Measurements from ENCODE around the gene TPP2. TPM values are rescaled to one million over a fixed set of nuclear protein-coding genes. Genes with fewer than 3 reads are reported as not detected.

TPP2 gene
- total RNA-seq, 2 donors from 2014 or later: 62.4 to 62.7 TPM

GRCh38 chr13:102586615-102587014 lies 10.2 kb upstream of the TPP2 start:
- H3K9me3 Mint-ChIP-seq: no peaks in the 10 kb centered on the region
- H3K27ac Mint-ChIP-seq: no peak overlapping the region

GRCh38 chr13:102587916-102588315 lies 8.9 kb upstream of the TPP2 start:
- DNase-seq (ENCODE audit: low spot score in 2 of 2): no peak
- Mint-ChIP-seq H3K36me3 (no peaks in the 10 kb centered on the region), H3K9me3 (no peaks in the 10 kb centered on the region), H3K27ac (no peak overlapping the region)
- ATAC-seq: no peak

More at GRCh38 chr13:102586615-102587014, 10.2 kb upstream of the TPP2 start:
- no peak for DNase-seq (ENCODE audit: low spot score in 2 of 2)
- no peaks in the 10 kb centered on the region for H3K36me3 Mint-ChIP-seq
- no peak for ATAC-seq

GRCh38 chr13:102589301-102589822 lies 7.4 kb upstream of the TPP2 start:
- Mint-ChIP-seq H3K36me3 (no peaks in the 10 kb centered on the region), H3K27ac (no peak overlapping the region), H3K9me3 (no peaks in the 10 kb centered on the region)
- ATAC-seq: no peak
- no peak for DNase-seq (ENCODE audit: low spot score in 2 of 2)

GRCh38 chr13:102591988-102592781 lies 4.6 kb upstream of the TPP2 start:
- peak overlapping the region; percentile 79 for H3K27ac Mint-ChIP-seq

GRCh38 chr13:102593466-102593865 lies 3.3 kb upstream of the TPP2 start:
- DNase-seq (ENCODE audit: low spot score in 2 of 2): no peak
- Mint-ChIP-seq H3K27ac (no peak overlapping the region), H3K9me3 (no peaks in the 10 kb centered on the region), H3K36me3 (peaks cover 11 to 17% of the 10 kb centered on the region in 2 donors)
- no peak for ATAC-seq

More at GRCh38 chr13:102591988-102592781, 4.6 kb upstream of the TPP2 start:
- H3K9me3 Mint-ChIP-seq: no peaks in the 10 kb centered on the region
- ATAC-seq: peak; percentile 10 to 21
- peak; percentile 74 to 76 for DNase-seq (ENCODE audit: low spot score in 2 of 2)
- peaks cover 0 to 6% of the 10 kb centered on the region in 2 donors for H3K36me3 Mint-ChIP-seq

GRCh38 chr13:102597029-102597961 lies 509 bp downstream of the TPP2 start:
- peaks cover 17% of the 10 kb centered on the region in 2 donors for H3K36me3 Mint-ChIP-seq
- no peaks in the 10 kb centered on the region for H3K9me3 Mint-ChIP-seq
- peak in 1 of 2 donors; percentile 12 for DNase-seq (ENCODE audit: low spot score in 2 of 2)
- peak overlapping the region; percentile 93 to 100 for H3K27ac Mint-ChIP-seq
- peak; percentile 2 to 3 for ATAC-seq

GRCh38 chr13:102598061-102598460 lies 1.3 kb downstream of the TPP2 start:
- ATAC-seq: no peak
- peaks cover 18 to 25% of the 10 kb centered on the region in 2 donors for H3K36me3 Mint-ChIP-seq
- H3K27ac Mint-ChIP-seq: peak overlapping the region; percentile 93 to 100

GRCh38 chr13:102599426-102600012 lies 2.7 kb downstream of the TPP2 start:
- ATAC-seq (no peak), DNase-seq (ENCODE audit: low spot score in 2 of 2) (no peak)
- no peaks in the 10 kb centered on the region for H3K9me3 Mint-ChIP-seq
- H3K36me3 Mint-ChIP-seq: peaks cover 25 to 40% of the 10 kb centered on the region in 2 donors
- H3K27ac Mint-ChIP-seq: no peak overlapping the region

More at GRCh38 chr13:102598061-102598460, 1.3 kb downstream of the TPP2 start:
- no peaks in the 10 kb centered on the region for H3K9me3 Mint-ChIP-seq
- DNase-seq (ENCODE audit: low spot score in 2 of 2): no peak

- Mint-ChIP-seq H3K27ac (no peak overlapping the region), H3K9me3 (peaks cover 3 to 4% of the 10 kb centered on the region in 2 donors)
- ATAC-seq: no peak
These were observed 9.9 kb downstream of the TPP2 start for GRCh38 chr13:102606537-102607309.

GRCh38 chr13:102608974-102609373 lies 12.2 kb downstream of the TPP2 start:
- peaks cover 36 to 51% of the 10 kb centered on the region in 2 donors for H3K36me3 Mint-ChIP-seq
- no peak for DNase-seq (ENCODE audit: low spot score in 2 of 2)
- peak; percentile 46 to 80 for ATAC-seq
- peaks cover 3 to 4% of the 10 kb centered on the region in 2 donors for H3K9me3 Mint-ChIP-seq
- H3K27ac Mint-ChIP-seq: peak overlapping the region; percentile 76 to 95

More at GRCh38 chr13:102606537-102607309, 9.9 kb downstream of the TPP2 start:
- DNase-seq (ENCODE audit: low spot score in 2 of 2): no peak
- H3K36me3 Mint-ChIP-seq: peaks cover 43 to 67% of the 10 kb centered on the region in 2 donors

GRCh38 chr13:102609696-102610095 lies 12.9 kb downstream of the TPP2 start:
- DNase-seq (ENCODE audit: low spot score in 2 of 2): no peak
- H3K9me3 Mint-ChIP-seq: peaks cover 3 to 4% of the 10 kb centered on the region in 2 donors
- ATAC-seq: peak; percentile 73 to 77
- H3K27ac Mint-ChIP-seq: peak overlapping the region; percentile 70 to 76
- peaks cover 36 to 44% of the 10 kb centered on the region in 2 donors for H3K36me3 Mint-ChIP-seq

- H3K36me3 Mint-ChIP-seq: peaks cover 30 to 37% of the 10 kb centered on the region in 2 donors
- peak overlapping the region in 1 of 2 donors; percentile 76 for H3K27ac Mint-ChIP-seq
- peaks cover 3 to 4% of the 10 kb centered on the region in 2 donors for H3K9me3 Mint-ChIP-seq
- DNase-seq (ENCODE audit: low spot score in 2 of 2) (no peak), ATAC-seq (no peak)
These were observed 13.6 kb downstream of the TPP2 start for GRCh38 chr13:102610296-102610895.

- ATAC-seq (no peak), DNase-seq (ENCODE audit: low spot score in 2 of 2) (no peak)
- Mint-ChIP-seq H3K36me3 (peaks cover 4% of the 10 kb centered on the region in 2 donors), H3K27ac (no peak overlapping the region), H3K9me3 (no peaks in the 10 kb centered on the region)
These were observed 21.0 kb downstream of the TPP2 start for GRCh38 chr13:102617697-102618350.

GRCh38 chr13:102620516-102620915 lies 23.7 kb downstream of the TPP2 start:
- Mint-ChIP-seq H3K9me3 (no peaks in the 10 kb centered on the region), H3K27ac (peak overlapping the region; percentile 14 to 40), H3K36me3 (peaks cover 4 to 7% of the 10 kb centered on the region in 2 donors)
- ATAC-seq (no peak), DNase-seq (ENCODE audit: low spot score in 2 of 2) (no peak)

GRCh38 chr13:102626928-102627327 lies 30.1 kb downstream of the TPP2 start:
- H3K36me3 Mint-ChIP-seq: peaks cover 11 to 12% of the 10 kb centered on the region in 2 donors

More at GRCh38 chr13:102626928-102627327, 30.1 kb downstream of the TPP2 start:
- H3K27ac Mint-ChIP-seq: no peak overlapping the region
- no peak for DNase-seq (ENCODE audit: low spot score in 2 of 2)
- H3K9me3 Mint-ChIP-seq: no peaks in the 10 kb centered on the region
- no peak for ATAC-seq
